Amygdala (tissue), 56 donors: ENCODE measurements around the gene MRPS22.
"Not testable (repeated sequence)": the region's sequence is repeated elsewhere in the genome, so short reads cannot be mapped to it uniquely, and the experiment has no call there.

ENCODE experiments used
- DNase-seq, 56 donors: peaks; one replicate each; lab custom pipeline; 2025; lab: John Stamatoyannopoulos, UW

Gene MRPS22

GRCh38 chr3:139388821-139389551 is 45.2 kb downstream of the MRPS22 start:
- DNase-seq: no peak

DNA sequence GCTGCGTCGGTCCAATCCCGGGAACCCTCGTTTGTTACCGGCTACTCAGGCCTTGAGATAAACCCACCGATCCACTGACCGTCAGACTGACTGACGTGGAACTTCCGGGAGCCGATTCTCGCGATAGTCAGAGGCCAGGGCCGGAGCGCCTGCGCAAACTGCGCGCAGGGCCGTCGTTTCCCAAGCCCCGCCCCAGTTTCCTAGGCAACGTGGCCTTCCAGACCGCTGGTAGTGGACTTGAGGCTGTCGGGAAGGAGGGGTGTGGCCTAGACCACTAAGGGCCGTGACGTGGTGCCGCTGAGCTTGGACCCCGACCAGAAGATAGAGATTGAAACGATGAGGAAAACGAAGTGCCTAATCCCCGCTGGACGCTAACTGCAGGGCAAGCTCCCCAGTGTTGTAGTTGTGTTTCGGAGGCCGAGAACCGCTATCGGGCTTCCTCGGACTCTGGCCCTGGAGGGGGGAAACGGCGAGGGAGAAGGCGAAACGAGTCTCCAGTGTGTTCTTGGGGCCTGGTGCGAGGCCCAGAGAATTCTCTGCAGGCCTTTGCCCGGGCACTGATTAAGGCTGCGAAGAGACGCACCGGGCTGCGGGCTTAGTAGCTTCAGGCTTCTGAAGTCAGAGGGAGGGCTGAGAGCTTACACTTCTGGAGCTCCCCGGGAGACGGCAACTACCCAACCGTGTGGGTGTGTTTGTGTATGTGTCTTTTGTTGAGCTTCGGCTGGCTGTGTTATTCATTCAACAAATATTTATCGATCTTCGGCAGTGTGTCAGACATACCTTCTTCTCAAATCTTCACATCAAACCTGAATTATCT is 45.9 kb downstream of the MRPS22 start, which contains the start of gene COPB2:
Gene COPB2 (minus strand): TSS at position 96 of the 817 bp plus-strand sequence. CDS start 97 bp downstream, outside the sequence.
- DNase-seq: peak; percentile 70 to 100 (median 98)

- no peak for DNase-seq
Observed at GRCh38 chr3:139394116-139394515, 50.3 kb downstream of the MRPS22 start.

- DNase-seq: no peak
Observed at GRCh38 chr3:139396707-139397106, 52.9 kb downstream of the MRPS22 start.

DNA sequence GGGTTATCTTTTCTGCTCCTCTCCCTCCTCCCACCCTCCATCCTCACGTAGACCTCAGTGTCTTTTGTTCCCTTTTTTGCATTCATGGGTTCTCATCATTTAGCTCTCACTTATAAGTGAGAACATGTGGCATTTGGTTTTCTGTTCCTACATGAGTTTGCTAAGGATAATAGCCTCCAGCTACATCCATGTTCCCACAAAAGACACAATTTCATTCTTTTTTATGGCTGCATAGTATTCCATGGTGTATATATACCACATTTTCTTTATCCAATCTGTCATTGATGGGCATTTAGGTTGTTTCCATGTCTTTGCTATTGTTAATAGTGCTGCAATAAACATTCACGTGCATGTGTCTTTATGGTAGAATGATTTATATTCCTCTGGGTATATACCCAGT is 57.3 kb downstream of the MRPS22 start:
- not testable (repeated sequence) for DNase-seq
